ENCODE data around the gene ARID1B. TPM values are rescaled to one million over a fixed set of nuclear protein-coding genes. Genes with fewer than 3 reads are reported as not detected.

Gene ARID1B
- total and polyA plus RNA-seq, 9 of the 15 experiments (the other 6 are each of a cell fraction or from before 2014, with no cell fraction given) = 12.5 to 50.5 (median 25.8) TPM

DNA sequence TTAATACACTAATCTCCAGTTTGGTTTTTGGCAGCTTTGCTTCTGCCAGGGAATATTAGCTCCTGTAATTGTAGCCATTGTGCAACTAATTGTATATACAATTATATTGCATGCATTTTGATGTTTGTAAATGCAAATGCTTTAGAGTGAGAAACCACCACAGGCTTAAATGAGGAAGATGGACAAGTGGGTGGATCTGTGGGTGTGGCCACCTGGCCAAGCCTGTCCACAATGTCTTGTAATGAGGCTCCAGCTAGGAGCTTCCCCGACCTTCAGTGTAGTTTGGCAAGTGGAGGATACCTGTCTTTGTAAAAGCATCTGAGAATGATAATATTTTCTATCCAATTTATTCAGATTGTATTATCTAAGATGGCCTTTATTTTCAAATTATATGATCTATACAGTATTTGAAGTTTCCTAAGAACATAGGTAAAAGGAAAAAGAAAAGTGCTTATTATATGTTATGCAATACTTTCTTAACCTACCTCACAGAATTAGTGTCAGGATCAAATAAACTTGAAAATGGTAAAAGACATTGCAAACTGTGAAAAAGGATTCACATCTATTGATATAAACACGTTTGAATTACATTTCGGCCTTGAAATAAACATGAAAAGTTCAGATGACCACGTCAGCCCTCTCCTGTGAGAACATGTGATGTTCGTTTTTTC lies 49.3 kb upstream of the ARID1B start:
- no peaks in the 10 kb centered on the region for H3K36me3 ChIP-seq (ENCODE audit: control insufficient read depth, insufficient read depth, low read length)
- no peak overlapping the region for H3K27ac ChIP-seq (ENCODE audit: extremely low read depth, low read depth, low read length)
- no peak overlapping the region for H3K9ac ChIP-seq (ENCODE audit: insufficient read depth in 1 of 2, low read depth in 2 of 2, low read length in 2 of 2)
- ATAC-seq (peak; percentile 85), FAIRE-seq (peak; percentile 67), DNase-seq (ENCODE audit: extremely low read depth in 1 of 4, low spot score in 3 of 4) (peak in 1 of 4 experiments; percentile 49)
- H3K4me1 ChIP-seq (replicated peaks in 1 of 2; ENCODE audit: control insufficient read depth in 2 of 2, insufficient read depth in 2 of 2, low read length in 2 of 2) = peaks cover 0 to 7% of the 10 kb centered on the region in 2 experiments; a peak in 2 of 5 replicates
- H2AFZ ChIP-seq (ENCODE audit: low read depth, low read length) = no peak overlapping the region
- H3K9me1 ChIP-seq (ENCODE audit: control insufficient read depth, insufficient read depth, low read length) = no peaks in the 10 kb centered on the region
- H3K27me3 ChIP-seq (ENCODE audit: control insufficient read depth in 2 of 2, insufficient read depth in 2 of 2, low read length in 2 of 2) = peaks cover 2 to 5% of the 10 kb centered on the region in 2 experiments; a peak in 1 of 5 replicates
- no peak overlapping the region for H3K4me2 ChIP-seq (ENCODE audit: insufficient read depth, low read length)
- ChIA-PET POLR2A (interaction anchor here (0.7 to 1.6 kb wide), 2 partner anchors 10 to 20 kb away, joined by 3 to 4 read pairs; no protein-coding TSS in a partner anchor), CTCF (ENCODE audit: low intra/inter-chr PET ratio) (no interaction called here)
- 0 out of 2 replicates have a peak, but pooled peaks have one; percentile 16 for TF ChIP-seq KLF13 (tag; IDR thresholded peaks at IDR 0.05; ENCODE audit: borderline replicate concordance, low read depth)
- TF ChIP-seq CEBPG (CRISPR knock-in tag; IDR thresholded peaks at IDR 0.05) = no peak
- TF ChIP-seq CEBPG (tag; conservative IDR thresholded peaks at IDR 0.05 in 1 of 2, IDR thresholded peaks at IDR 0.05 in 1 of 2) = peak; percentile 57 to 69; a peak in 3 of 4 replicates
- TF ChIP-seq, protein P1, sequence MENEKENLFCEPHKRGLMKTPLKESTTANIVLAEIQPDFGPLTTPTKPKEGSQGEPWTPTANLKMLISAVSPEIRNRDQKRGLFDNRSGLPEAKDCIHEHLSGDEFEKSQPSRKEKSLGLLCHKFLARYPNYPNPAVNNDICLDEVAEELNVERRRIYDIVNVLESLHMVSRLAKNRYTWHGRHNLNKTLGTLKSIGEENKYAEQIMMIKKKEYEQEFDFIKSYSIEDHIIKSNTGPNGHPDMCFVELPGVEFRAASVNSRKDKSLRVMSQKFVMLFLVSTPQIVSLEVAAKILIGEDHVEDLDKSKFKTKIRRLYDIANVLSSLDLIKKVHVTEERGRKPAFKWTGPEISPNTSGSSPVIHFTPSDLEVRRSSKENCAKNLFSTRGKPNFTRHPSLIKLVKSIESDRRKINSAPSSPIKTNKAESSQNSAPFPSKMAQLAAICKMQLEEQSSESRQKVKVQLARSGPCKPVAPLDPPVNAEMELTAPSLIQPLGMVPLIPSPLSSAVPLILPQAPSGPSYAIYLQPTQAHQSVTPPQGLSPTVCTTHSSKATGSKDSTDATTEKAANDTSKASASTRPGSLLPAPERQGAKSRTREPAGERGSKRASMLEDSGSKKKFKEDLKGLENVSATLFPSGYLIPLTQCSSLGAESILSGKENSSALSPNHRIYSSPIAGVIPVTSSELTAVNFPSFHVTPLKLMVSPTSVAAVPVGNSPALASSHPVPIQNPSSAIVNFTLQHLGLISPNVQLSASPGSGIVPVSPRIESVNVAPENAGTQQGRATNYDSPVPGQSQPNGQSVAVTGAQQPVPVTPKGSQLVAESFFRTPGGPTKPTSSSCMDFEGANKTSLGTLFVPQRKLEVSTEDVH (IDR thresholded peaks at IDR 0.05; ENCODE audit: low read depth, partially characterized antibody) = no peak
- no peak for TF ChIP-seq SUPT5H (IDR thresholded peaks at IDR 0.05)
- peak; percentile 84 for TF ChIP-seq CEBPB (tag; IDR thresholded peaks at IDR 0.05)
- TF ChIP-seq, protein P2, sequence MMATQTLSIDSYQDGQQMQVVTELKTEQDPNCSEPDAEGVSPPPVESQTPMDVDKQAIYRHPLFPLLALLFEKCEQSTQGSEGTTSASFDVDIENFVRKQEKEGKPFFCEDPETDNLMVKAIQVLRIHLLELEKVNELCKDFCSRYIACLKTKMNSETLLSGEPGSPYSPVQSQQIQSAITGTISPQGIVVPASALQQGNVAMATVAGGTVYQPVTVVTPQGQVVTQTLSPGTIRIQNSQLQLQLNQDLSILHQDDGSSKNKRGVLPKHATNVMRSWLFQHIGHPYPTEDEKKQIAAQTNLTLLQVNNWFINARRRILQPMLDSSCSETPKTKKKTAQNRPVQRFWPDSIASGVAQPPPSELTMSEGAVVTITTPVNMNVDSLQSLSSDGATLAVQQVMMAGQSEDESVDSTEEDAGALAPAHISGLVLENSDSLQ (IDR thresholded peaks at IDR 0.05) = peak; percentile 66
- TF ChIP-seq FOXP1 (CRISPR knock-in tag; IDR thresholded peaks at IDR 0.05) = no peak
- TF ChIP-seq SPI1 (IDR thresholded peaks at IDR 0.05; ENCODE audit: borderline replicate concordance, low read depth, low read length) = 0 out of 2 replicates have a peak, but pooled peaks have one; percentile 28
- no peaks in the 10 kb centered on the region for H3K9me3 ChIP-seq (replicated peaks; ENCODE audit: control insufficient read depth, insufficient read depth, low read depth, low read length)
- intact Hi-C loops (cut with micrococcal nuclease) = no loop called here
- no peaks in the 10 kb centered on the region for H4K20me1 ChIP-seq (replicated peaks; ENCODE audit: control insufficient read depth, insufficient read depth, low read length)
- no peak overlapping the region for H3K4me3 ChIP-seq
- no peaks in the 10 kb centered on the region for H3K79me2 ChIP-seq (ENCODE audit: control insufficient read depth, insufficient read depth, low read length)
- in situ Hi-C loops (cut with MboI) = no loop called here
- 20% methylated on average over 5 of the region's 5 CpGs for WGBS (ENCODE audit: insufficient coverage, low coverage, missing lambda C conversion rate)
- no TSS peak for BruUV-seq (replicated peaks)
